GM15510 (cell line): ENCODE data around the gene PAGE4.

ENCODE experiments used
- POLR2A ChIP-seq: IDR thresholded peaks from 3 replicates; pipeline ENCODE4 v1.6.1; 2011; ENCODE audit warnings: borderline replicate concordance; ENCODE audit not compliant: insufficient read length; ENCODE audit errors: extremely low read depth

Gene PAGE4

GRCh38 chrX:49829016-49829415 lies at the start of gene PAGE4:
Gene PAGE4 (plus strand): TSS chrX:49829303. CDS start chrX:49830429, 1,126 bp downstream.
- no peak for TF ChIP-seq POLR2A

GRCh38 chrX:49784747-49785280 lies 44.3 kb upstream of the PAGE4 start:
- TF ChIP-seq POLR2A: no peak

GRCh38 chrX:49792376-49792775 lies 36.7 kb upstream of the PAGE4 start:
- no peak for TF ChIP-seq POLR2A

GRCh38 chrX:49793686-49794085 lies 35.4 kb upstream of the PAGE4 start:
- no peak for TF ChIP-seq POLR2A

- no peak for TF ChIP-seq POLR2A
Measured at GRCh38 chrX:49799828-49800227, 29.3 kb upstream of the PAGE4 start.

- no peak for TF ChIP-seq POLR2A
Measured at GRCh38 chrX:49809891-49810632, 19.0 kb upstream of the PAGE4 start.

GRCh38 chrX:49812177-49812576 lies 16.9 kb upstream of the PAGE4 start:
- no peak for TF ChIP-seq POLR2A

- no peak for TF ChIP-seq POLR2A
Measured at GRCh38 chrX:49816435-49816834, 12.7 kb upstream of the PAGE4 start.

- no peak for TF ChIP-seq POLR2A
Measured at GRCh38 chrX:49838374-49838773, 9.3 kb downstream of the PAGE4 start.

GRCh38 chrX:49840679-49841078 lies 11.6 kb downstream of the PAGE4 start:
- no peak for TF ChIP-seq POLR2A

GRCh38 chrX:49842621-49843020 lies 13.5 kb downstream of the PAGE4 start:
- no peak for TF ChIP-seq POLR2A

- TF ChIP-seq POLR2A: no peak
Measured at GRCh38 chrX:49844611-49845010, 15.5 kb downstream of the PAGE4 start.

GRCh38 chrX:49845701-49846403 lies 16.7 kb downstream of the PAGE4 start:
- no peak for TF ChIP-seq POLR2A

- no peak for TF ChIP-seq POLR2A
Measured at GRCh38 chrX:49846522-49846921, 17.4 kb downstream of the PAGE4 start.

- TF ChIP-seq POLR2A: no peak
Measured at GRCh38 chrX:49848275-49848674, 19.2 kb downstream of the PAGE4 start.

- TF ChIP-seq POLR2A: no peak
Measured at GRCh38 chrX:49850028-49850427, 20.9 kb downstream of the PAGE4 start.
